HG03025 (cell line): ENCODE data around the gene KLHDC3.

ENCODE experiments used
- ATAC-seq: cut with Tn5 transposase; IDR thresholded peaks from one replicate; pipeline ENCODE4 v1.9.1; 2021; ENCODE audit warnings: mild to moderate bottlenecking, moderate library complexity; ENCODE audit not compliant: unreplicated experiment, low FRiP score

The KLHDC3 gene

GRCh38 chr6:43013843-43014433 lies at the start of gene KLHDC3, which contains the start of gene MEA1:
Gene KLHDC3 (plus strand): TSS chr6:43014249. CDS start chr6:43017193, 2,944 bp downstream.
Gene MEA1 (minus strand): TSS chr6:43013946. CDS start chr6:43013813, 133 bp downstream.
- peak; percentile 89 for ATAC-seq

- no peak for ATAC-seq
Observed at GRCh38 chr6:42966571-42966970, 47.5 kb upstream of the KLHDC3 start.

- ATAC-seq = no peak
Observed at GRCh38 chr6:42967228-42967627, 46.8 kb upstream of the KLHDC3 start.

- ATAC-seq = no peak
Observed at GRCh38 chr6:42968126-42968701, 45.8 kb upstream of the KLHDC3 start.

GRCh38 chr6:42968783-42969182 lies 45.3 kb upstream of the KLHDC3 start:
- ATAC-seq = no peak

- no peak for ATAC-seq
Observed at GRCh38 chr6:42969431-42969830, 44.6 kb upstream of the KLHDC3 start.

- no peak for ATAC-seq
Observed at GRCh38 chr6:42969934-42970333, 44.1 kb upstream of the KLHDC3 start.

- ATAC-seq = no peak
Observed at GRCh38 chr6:42970871-42971612, 43.0 kb upstream of the KLHDC3 start.

GRCh38 chr6:42971746-42972327 lies 42.2 kb upstream of the KLHDC3 start:
- ATAC-seq = no peak

- no peak for ATAC-seq
Observed at GRCh38 chr6:42973926-42974325, 40.1 kb upstream of the KLHDC3 start.

- ATAC-seq = no peak
Observed at GRCh38 chr6:42974919-42975505, 39.0 kb upstream of the KLHDC3 start.

- ATAC-seq = peak; percentile 25
Observed at GRCh38 chr6:42978487-42978838, 35.6 kb upstream of the KLHDC3 start.

- peak; percentile 86 for ATAC-seq
Observed at GRCh38 chr6:42978839-42979522, 35.1 kb upstream of the KLHDC3 start, which contains the start of gene PEX6. Gene PEX6 (minus strand): TSS chr6:42979181. CDS start chr6:42979150, 31 bp downstream.

- ATAC-seq = no peak
Observed at GRCh38 chr6:42979523-42980177, 34.4 kb upstream of the KLHDC3 start.

- ATAC-seq = no peak
Observed at GRCh38 chr6:42981836-42982235, 32.2 kb upstream of the KLHDC3 start.

GRCh38 chr6:42984001-42984923 lies 29.8 kb upstream of the KLHDC3 start, which contains the start of gene PPP2R5D:
Gene PPP2R5D (plus strand): TSS chr6:42984570. CDS start chr6:42984678, 108 bp downstream.
- ATAC-seq = peak; percentile 88

- ATAC-seq = no peak
Observed at GRCh38 chr6:42984924-42985475, 29.0 kb upstream of the KLHDC3 start.
